HCEC 1CT (cell line): ENCODE data around the gene PEX12.
"Not testable (repeated sequence)": the region's sequence is repeated elsewhere in the genome, so short reads cannot be mapped to it uniquely, and the experiment has no call there.

ENCODE experiments used
- DNase-seq: peaks from one replicate; pipeline ENCODE4 v3.0.0-alpha.2; 2017

The PEX12 gene

GRCh38 chr17:35578197-35578928 lies at the start of gene PEX12:
TSS of gene PEX12 (minus strand) at chr17:35578571. CDS start at chr17:35578021, 550 bp downstream.
- DNase-seq = peak; percentile 90

GRCh38 chr17:35627417-35627816 lies 49.0 kb upstream of the PEX12 start:
- DNase-seq = no peak

- DNase-seq = no peak
These were observed 43.4 kb upstream of the PEX12 start for GRCh38 chr17:35621768-35622167.

GRCh38 chr17:35618628-35619027 lies 40.3 kb upstream of the PEX12 start:
- DNase-seq = no peak

GRCh38 chr17:35617505-35617904 lies 39.1 kb upstream of the PEX12 start:
- DNase-seq = no peak

GRCh38 chr17:35616536-35616935 lies 38.2 kb upstream of the PEX12 start:
- DNase-seq = no peak

- no peak for DNase-seq
These were observed 36.4 kb upstream of the PEX12 start for GRCh38 chr17:35614810-35615209.

GRCh38 chr17:35612924-35613521 lies 34.7 kb upstream of the PEX12 start:
- DNase-seq = peak; percentile 33

- DNase-seq = not testable (repeated sequence)
These were observed 32.4 kb upstream of the PEX12 start for GRCh38 chr17:35610746-35611145.

GRCh38 chr17:35609831-35610230 lies 31.5 kb upstream of the PEX12 start:
- DNase-seq = no peak

GRCh38 chr17:35607239-35607847 lies 29.0 kb upstream of the PEX12 start:
- no peak for DNase-seq

- no peak for DNase-seq
These were observed 27.3 kb upstream of the PEX12 start for GRCh38 chr17:35605678-35606077.

- no peak for DNase-seq
These were observed 25.3 kb upstream of the PEX12 start for GRCh38 chr17:35603674-35604073.

- DNase-seq = no peak
These were observed 19.2 kb upstream of the PEX12 start for GRCh38 chr17:35597604-35598003.

GRCh38 chr17:35596530-35597233 lies 18.3 kb upstream of the PEX12 start:
- no peak for DNase-seq

- no peak for DNase-seq
These were observed 17.7 kb upstream of the PEX12 start for GRCh38 chr17:35596072-35596471.

GRCh38 chr17:35588196-35588920 lies 10.0 kb upstream of the PEX12 start:
- peak; percentile 70 for DNase-seq

- peak; percentile 90 for DNase-seq
These were observed 8.9 kb upstream of the PEX12 start, which contains the start of gene AP2B1 for GRCh38 chr17:35587074-35587961. TSS of gene AP2B1 (plus strand) at chr17:35587322. CDS start at chr17:35594031, 6,709 bp downstream.

GRCh38 chr17:35586569-35587073 lies 8.2 kb upstream of the PEX12 start:
- DNase-seq = no peak

GRCh38 chr17:35584061-35584460 lies 5.7 kb upstream of the PEX12 start:
- DNase-seq = no peak

- DNase-seq = no peak
These were observed 610 bp upstream of the PEX12 start for GRCh38 chr17:35578929-35579432.
